GM23338 (cell line): Measurements from ENCODE around the gene GP1BB. TPM values are rescaled to one million over a fixed set of nuclear protein-coding genes. Genes with fewer than 3 reads are reported as not detected.

Experiments
- ATAC-seq: fragments of 200-7000 bp; cut with Tn5 transposase; 3 replicates; pipeline ENCODE4 v1.9.1; 2020
- DNase-seq: peaks from one replicate; pipeline ENCODE4 v3.0.0-alpha.2; 2015; ENCODE audit warnings: low spot score
- H2AFZ ChIP-seq: fragments of 200-600 bp; sonication (generic); 2 replicates; pipeline ENCODE4 v1.8.0; 2016; ENCODE audit warnings: antibody characterized with exemption, mild to moderate bottlenecking, moderate library complexity
- H3F3A ChIP-seq: fragments of 200-600 bp; sonication (generic); replicated peaks from 2 replicates; pipeline ENCODE4 v1.8.0; 2017; ENCODE audit warnings: antibody characterized with exemption, mixed run types, low read depth
- H3K27ac ChIP-seq: fragments of 200-600 bp; sonication (generic); 2 replicates; pipeline ENCODE4 v1.6.1; 2016; ENCODE audit warnings: low read depth
- H3K27me3 ChIP-seq: fragments of 200-600 bp; sonication (generic); 2 replicates; pipeline ENCODE4 v1.8.0; 2016; ENCODE audit warnings: mild to moderate bottlenecking, mixed run types, moderate library complexity; ENCODE audit not compliant: insufficient read depth
- H3K36me3 ChIP-seq: fragments of 200-600 bp; sonication (generic); 2 replicates; pipeline ENCODE4 v1.8.0; 2016; ENCODE audit warnings: mild to moderate bottlenecking; ENCODE audit not compliant: insufficient read depth
- H3K4me1 ChIP-seq: fragments of 200-600 bp; sonication (generic); 2 replicates; pipeline ENCODE4 v1.8.0; 2016; ENCODE audit warnings: mild to moderate bottlenecking, moderate library complexity; ENCODE audit not compliant: insufficient read depth
- H3K4me2 ChIP-seq: fragments of 200-600 bp; sonication (generic); 2 replicates; pipeline ENCODE4 v1.7.1; 2017; ENCODE audit warnings: mixed run types
- H3K4me3 ChIP-seq: fragments of 200-600 bp; sonication (generic); 2 replicates; pipeline ENCODE4 v1.6.1; 2016; ENCODE audit warnings: mixed run types
- H3K79me2 ChIP-seq: fragments of 200-600 bp; sonication (generic); replicated peaks from 2 replicates; pipeline ENCODE4 v1.8.0; 2017; ENCODE audit warnings: mild to moderate bottlenecking; ENCODE audit not compliant: insufficient read depth
- H3K9me2 ChIP-seq: fragments of 200-600 bp; sonication (generic); 2 replicates; pipeline ENCODE4 v1.8.0; 2017; ENCODE audit not compliant: insufficient read depth
- H4K20me1 ChIP-seq: fragments of 200-600 bp; sonication (generic); replicated peaks from 2 replicates; pipeline ENCODE4 v1.8.0; 2017; ENCODE audit warnings: mild to moderate bottlenecking; ENCODE audit not compliant: insufficient read depth
- H3K27ac Mint-ChIP-seq: 2 replicates; pipeline ENCODE4 v1.8.0; 2020; ENCODE audit warnings: inconsistent platforms, mild to moderate bottlenecking, moderate library complexity, mixed read lengths
- H3K27me3 Mint-ChIP-seq: 3 replicates; pipeline ENCODE4 v1.8.0; 2022; ENCODE audit warnings: low read depth, mild to moderate bottlenecking, moderate library complexity, mixed read lengths, inconsistent platforms; ENCODE audit not compliant: insufficient read depth, poor library complexity
- H3K36me3 Mint-ChIP-seq: 3 replicates; pipeline ENCODE4 v1.8.0; 2021; ENCODE audit warnings: low read depth, mild to moderate bottlenecking, inconsistent platforms, moderate library complexity, mixed read lengths
- H3K4me1 Mint-ChIP-seq: 3 replicates; pipeline ENCODE4 v1.8.0; 2020; ENCODE audit warnings: mild to moderate bottlenecking, inconsistent platforms, mixed read lengths
- H3K4me3 Mint-ChIP-seq: 3 replicates; pipeline ENCODE4 v1.8.0; 2021; ENCODE audit warnings: moderate library complexity, mild to moderate bottlenecking, inconsistent platforms, mixed read lengths
- H3K9me3 Mint-ChIP-seq: 3 replicates; pipeline ENCODE4 v1.8.0; 2020; ENCODE audit warnings: moderate library complexity, mild to moderate bottlenecking, inconsistent platforms, mixed read lengths
- CREB1 ChIP-seq: fragments of 250-450 bp; sonication (Bioruptor Pico); IDR thresholded peaks from 2 replicates; pipeline ENCODE4 v1.5.0; 2020; ENCODE audit warnings: low read depth, mild to moderate bottlenecking, moderate library complexity
- NANOG ChIP-seq: IDR thresholded peaks from 2 replicates; pipeline ENCODE4 v1.6.1; 2016; ENCODE audit warnings: antibody characterized with exemption, borderline replicate concordance
- POLR2AphosphoS5 ChIP-seq: IDR thresholded peaks from 2 replicates; pipeline ENCODE4 v1.6.1; 2016; ENCODE audit warnings: antibody characterized with exemption, low read depth
- STAT1 ChIP-seq: IDR thresholded peaks from one replicate; pipeline ENCODE4 v1.6.1; 2016; ENCODE audit warnings: antibody characterized with exemption; ENCODE audit not compliant: unreplicated experiment
- ZNF114 ChIP-seq: fragments of 250-450 bp; sonication (Bioruptor Pico); IDR thresholded peaks from 2 replicates; pipeline ENCODE4 v1.5.0; 2020; ENCODE audit warnings: mild to moderate bottlenecking, moderate library complexity
- ZNF331 ChIP-seq: fragments of 250-450 bp; sonication (Bioruptor Pico); IDR thresholded peaks from 2 replicates; pipeline ENCODE4 v1.5.0; 2020; ENCODE audit warnings: low read depth, mild to moderate bottlenecking, moderate library complexity
- ZNF462 ChIP-seq: fragments of 250-450 bp; sonication (Bioruptor Pico); IDR thresholded peaks from 2 replicates; pipeline ENCODE4 v1.5.0; 2020; ENCODE audit warnings: mild to moderate bottlenecking, moderate library complexity
- polyA plus RNA-seq: library from polyadenylated mRNA; unstranded; fragments of >200 nt; fragmentation: Nextera tagmentation; extraction: Ambion mirVana; gene quantifications from 2 replicates; pipeline ENCODE4 v1.2.1, GENCODE V29; 2016
- total RNA-seq: library from RNA; depleted of rRNA; stranded (reverse); fragments of >200 nt; shearing (Covaris generic); gene quantifications from 2 replicates; pipeline ENCODE4 v1.2.3, GENCODE V29; 2014
- TF ChIP-seq, protein P1 (sequence below), 2 experiments: fragments of 200-600 bp in 1 of 2; sonication (generic) in 1 of 2; conservative IDR thresholded peaks; 2 replicates each; pipeline versions ENCODE4 v1.5.1 to v1.6.1; 2016 to 2017; ENCODE audit warnings: antibody characterized with exemption in 2 of 2, low read depth in 2 of 2, mild to moderate bottlenecking in 2 of 2, moderate library complexity in 1 of 2
- TF ChIP-seq, protein P2 (sequence below): IDR thresholded peaks from 2 replicates; pipeline ENCODE4 v1.6.1; 2016; ENCODE audit warnings: antibody characterized with exemption

GP1BB gene
- total and polyA plus RNA-seq, 2 experiments from 2014 or later = 0.53 to 1.3 TPM

GRCh38 chr22:19739911-19740449 is 16.6 kb downstream of the GP1BB start:
- H3K4me3 Mint-ChIP-seq = no peak overlapping the region
- H3F3A ChIP-seq = no peaks in the 10 kb centered on the region
- no peak overlapping the region for H3K27ac ChIP-seq
- no peak overlapping the region for H3K27ac Mint-ChIP-seq
- H3K9me3 Mint-ChIP-seq = no peaks in the 10 kb centered on the region
- peaks cover 8% of the 10 kb centered on the region for H3K27me3 Mint-ChIP-seq
- no peaks in the 10 kb centered on the region for H4K20me1 ChIP-seq
- H3K4me1 ChIP-seq = no peaks in the 10 kb centered on the region
- H3K36me3 Mint-ChIP-seq = no peaks in the 10 kb centered on the region
- DNase-seq = no peak
- H3K79me2 ChIP-seq = no peaks in the 10 kb centered on the region
- no peak overlapping the region for H3K4me3 ChIP-seq
- H3K27me3 ChIP-seq = no peaks in the 10 kb centered on the region
- TF ChIP-seq, protein P1, sequence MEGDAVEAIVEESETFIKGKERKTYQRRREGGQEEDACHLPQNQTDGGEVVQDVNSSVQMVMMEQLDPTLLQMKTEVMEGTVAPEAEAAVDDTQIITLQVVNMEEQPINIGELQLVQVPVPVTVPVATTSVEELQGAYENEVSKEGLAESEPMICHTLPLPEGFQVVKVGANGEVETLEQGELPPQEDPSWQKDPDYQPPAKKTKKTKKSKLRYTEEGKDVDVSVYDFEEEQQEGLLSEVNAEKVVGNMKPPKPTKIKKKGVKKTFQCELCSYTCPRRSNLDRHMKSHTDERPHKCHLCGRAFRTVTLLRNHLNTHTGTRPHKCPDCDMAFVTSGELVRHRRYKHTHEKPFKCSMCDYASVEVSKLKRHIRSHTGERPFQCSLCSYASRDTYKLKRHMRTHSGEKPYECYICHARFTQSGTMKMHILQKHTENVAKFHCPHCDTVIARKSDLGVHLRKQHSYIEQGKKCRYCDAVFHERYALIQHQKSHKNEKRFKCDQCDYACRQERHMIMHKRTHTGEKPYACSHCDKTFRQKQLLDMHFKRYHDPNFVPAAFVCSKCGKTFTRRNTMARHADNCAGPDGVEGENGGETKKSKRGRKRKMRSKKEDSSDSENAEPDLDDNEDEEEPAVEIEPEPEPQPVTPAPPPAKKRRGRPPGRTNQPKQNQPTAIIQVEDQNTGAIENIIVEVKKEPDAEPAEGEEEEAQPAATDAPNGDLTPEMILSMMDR (conservative IDR thresholded peaks at IDR 0.05; ENCODE audit: low read depth in 2 of 2) = 0 out of 4 replicates have a peak, but pooled peaks of 1 of the 2 experiments have one; percentile 8
- no peak for TF ChIP-seq CREB1 (CRISPR knock-in tag)
- no peak for ATAC-seq
- H3K9me2 ChIP-seq = no peaks in the 10 kb centered on the region
- H3K4me2 ChIP-seq = no peak overlapping the region
- H3K36me3 ChIP-seq = no peaks in the 10 kb centered on the region
- peaks cover 9% of the 10 kb centered on the region for H3K4me1 Mint-ChIP-seq
- H2AFZ ChIP-seq = no peak overlapping the region

GRCh38 chr22:19740586-19740985 is 17.2 kb downstream of the GP1BB start:
- H3K4me1 ChIP-seq = no peaks in the 10 kb centered on the region
- no peaks in the 10 kb centered on the region for H3K9me2 ChIP-seq
- H3K27ac ChIP-seq = no peak overlapping the region
- no peak for ATAC-seq
- H3K27me3 ChIP-seq = no peaks in the 10 kb centered on the region
- H3F3A ChIP-seq = no peaks in the 10 kb centered on the region
- no peak overlapping the region for H3K4me2 ChIP-seq
- H3K79me2 ChIP-seq = no peaks in the 10 kb centered on the region
- H3K4me3 ChIP-seq = no peak overlapping the region
- Mint-ChIP-seq H3K9me3 (no peaks in the 10 kb centered on the region), H3K27me3 (peaks cover 6% of the 10 kb centered on the region), H3K36me3 (no peaks in the 10 kb centered on the region), H3K4me3 (no peak overlapping the region), H3K27ac (no peak overlapping the region), H3K4me1 (peaks cover 9% of the 10 kb centered on the region)
- no peak overlapping the region for H2AFZ ChIP-seq
- no peaks in the 10 kb centered on the region for H3K36me3 ChIP-seq
- H4K20me1 ChIP-seq = no peaks in the 10 kb centered on the region
- DNase-seq = no peak
- TF ChIP-seq, protein P2, sequence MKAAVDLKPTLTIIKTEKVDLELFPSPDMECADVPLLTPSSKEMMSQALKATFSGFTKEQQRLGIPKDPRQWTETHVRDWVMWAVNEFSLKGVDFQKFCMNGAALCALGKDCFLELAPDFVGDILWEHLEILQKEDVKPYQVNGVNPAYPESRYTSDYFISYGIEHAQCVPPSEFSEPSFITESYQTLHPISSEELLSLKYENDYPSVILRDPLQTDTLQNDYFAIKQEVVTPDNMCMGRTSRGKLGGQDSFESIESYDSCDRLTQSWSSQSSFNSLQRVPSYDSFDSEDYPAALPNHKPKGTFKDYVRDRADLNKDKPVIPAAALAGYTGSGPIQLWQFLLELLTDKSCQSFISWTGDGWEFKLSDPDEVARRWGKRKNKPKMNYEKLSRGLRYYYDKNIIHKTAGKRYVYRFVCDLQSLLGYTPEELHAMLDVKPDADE = no peak
- TF ChIP-seq STAT1 (no peak), CREB1 (CRISPR knock-in tag) (no peak), ZNF462 (CRISPR knock-in tag) (no peak), ZNF114 (CRISPR knock-in tag) (no peak), NANOG (no peak), POLR2AphosphoS5 (no peak), ZNF331 (CRISPR knock-in tag) (no peak)
- TF ChIP-seq, protein P1 (conservative IDR thresholded peaks at IDR 0.05; ENCODE audit: low read depth in 2 of 2) = no peak
